NB4 (cell line): ENCODE results near the gene ARL4D.

Experiments used
- CTCF ChIP-seq: IDR thresholded peaks from one replicate; pipeline ENCODE4 v1.5.1; 2012; ENCODE audit warnings: low read depth, low read length
- MAX ChIP-seq: IDR thresholded peaks from 2 replicates; pipeline ENCODE4 v1.6.1; 2011; ENCODE audit warnings: low read depth, low read length
- POLR2A ChIP-seq: IDR thresholded peaks from 2 replicates; pipeline ENCODE4 v1.6.1; 2011; ENCODE audit warnings: mild to moderate bottlenecking; ENCODE audit not compliant: insufficient read length; ENCODE audit errors: extremely low read depth

GRCh38 chr17:43349142-43349541 lies 49.7 kb upstream of the ARL4D start:
- TF ChIP-seq CTCF (peak; percentile 13), MAX (no peak), POLR2A (no peak)
